Stimulated activated CD4-positive, alpha-beta T cell treated with anti-CD3 and anti-CD28 coated beads, Interleukin-4, amount 100 ng/mL, for 24 hours (primary cell): Measurements from ENCODE around the gene EFNB2.

Source experiments
- DNase-seq: peaks from one replicate; pipeline ENCODE4 v3.0.0-alpha.2; 2020

Gene EFNB2

GRCh38 chr13:106479929-106480328 is 55.5 kb downstream of the EFNB2 start:
- no peak for DNase-seq

- DNase-seq: no peak
Observed at GRCh38 chr13:106478116-106478515, 57.3 kb downstream of the EFNB2 start.

- DNase-seq: no peak
Observed at GRCh38 chr13:106477303-106477702, 58.2 kb downstream of the EFNB2 start.

GRCh38 chr13:106475852-106476251 is 59.6 kb downstream of the EFNB2 start:
- DNase-seq: no peak

GRCh38 chr13:106474912-106475311 is 60.5 kb downstream of the EFNB2 start:
- DNase-seq: no peak

GRCh38 chr13:106473154-106473553 is 62.3 kb downstream of the EFNB2 start:
- no peak for DNase-seq

- no peak for DNase-seq
Observed at GRCh38 chr13:106472621-106473020, 62.8 kb downstream of the EFNB2 start.

GRCh38 chr13:106471957-106472543 is 63.4 kb downstream of the EFNB2 start:
- no peak for DNase-seq

- no peak for DNase-seq
Observed at GRCh38 chr13:106470576-106470975, 64.9 kb downstream of the EFNB2 start.

GRCh38 chr13:106468744-106469590 is 66.5 kb downstream of the EFNB2 start:
- DNase-seq: no peak

GRCh38 chr13:106468207-106468606 is 67.3 kb downstream of the EFNB2 start:
- DNase-seq: no peak

- DNase-seq: no peak
Observed at GRCh38 chr13:106467427-106468122, 67.9 kb downstream of the EFNB2 start.

GRCh38 chr13:106466691-106467426 is 68.6 kb downstream of the EFNB2 start:
- DNase-seq: no peak

GRCh38 chr13:106464076-106464475 is 71.4 kb downstream of the EFNB2 start:
- DNase-seq: no peak

- DNase-seq: no peak
Observed at GRCh38 chr13:106462710-106463109, 72.8 kb downstream of the EFNB2 start.

- no peak for DNase-seq
Observed at GRCh38 chr13:106455777-106456176, 79.7 kb downstream of the EFNB2 start.

- no peak for DNase-seq
Observed at GRCh38 chr13:106455190-106455589, 80.3 kb downstream of the EFNB2 start.

GRCh38 chr13:106453101-106453500 is 82.4 kb downstream of the EFNB2 start:
- DNase-seq: no peak

GRCh38 chr13:106450991-106451390 is 84.5 kb downstream of the EFNB2 start:
- no peak for DNase-seq

GRCh38 chr13:106449096-106449495 is 86.4 kb downstream of the EFNB2 start:
- no peak for DNase-seq

- no peak for DNase-seq
Observed at GRCh38 chr13:106445996-106446395, 89.5 kb downstream of the EFNB2 start.

- no peak for DNase-seq
Observed at GRCh38 chr13:106443607-106444322, 91.7 kb downstream of the EFNB2 start.

GRCh38 chr13:106440866-106441265 is 94.6 kb downstream of the EFNB2 start:
- DNase-seq: no peak
